Measurements from ENCODE around the gene C8B.

Gene C8B

GRCh38 chr1:56901716-56902115 lies 64.1 kb downstream of the C8B start:
- Histone ChIP-seq H3K27ac (ENCODE audit: low read length) (no peak overlapping the region), H3K27me3 (ENCODE audit: control insufficient read depth in 1 of 2, insufficient read depth in 2 of 2, low read length in 2 of 2) (no peaks in the 10 kb centered on the region)

GRCh38 chr1:56898879-56899278 lies 66.9 kb downstream of the C8B start:
- Histone ChIP-seq H3K36me3 (ENCODE audit: control insufficient read depth in 2 of 2, insufficient read depth in 2 of 2, low read length in 2 of 2) (no peaks in the 10 kb centered on the region), H3K27me3 (ENCODE audit: control insufficient read depth in 1 of 2, insufficient read depth in 2 of 2, low read length in 2 of 2) (no peaks in the 10 kb centered on the region), H3K4me3 (ENCODE audit: low read length in 2 of 2) (no peak overlapping the region), H3K4me1 (ENCODE audit: control insufficient read depth, insufficient read depth, low read length) (no peaks in the 10 kb centered on the region), H3K9ac (ENCODE audit: low read length in 2 of 2) (no peak overlapping the region), H3K9me3 (ENCODE audit: control insufficient read depth in 2 of 2, low read length in 2 of 2) (no peaks in the 10 kb centered on the region), H3K27ac (ENCODE audit: low read length) (no peak overlapping the region)

More at GRCh38 chr1:56901716-56902115, 64.1 kb downstream of the C8B start:
- H3K9me3 ChIP-seq (ENCODE audit: control insufficient read depth in 2 of 2, low read length in 2 of 2), result no peaks in the 10 kb centered on the region
- H3K36me3 ChIP-seq (ENCODE audit: control insufficient read depth in 2 of 2, insufficient read depth in 2 of 2, low read length in 2 of 2), result no peaks in the 10 kb centered on the region
- no peaks in the 10 kb centered on the region for H3K4me1 ChIP-seq (ENCODE audit: control insufficient read depth, insufficient read depth, low read length)
- no peak overlapping the region for H3K4me3 ChIP-seq (ENCODE audit: low read length in 2 of 2)
- H3K9ac ChIP-seq (ENCODE audit: low read length in 2 of 2), result no peak overlapping the region

- no peaks in the 10 kb centered on the region for H3K27me3 ChIP-seq (ENCODE audit: control insufficient read depth in 1 of 2, insufficient read depth in 2 of 2, low read length in 2 of 2)
- H3K27ac ChIP-seq (ENCODE audit: low read length), result no peak overlapping the region
- no peak overlapping the region for H3K4me3 ChIP-seq (ENCODE audit: low read length in 2 of 2)
- H3K4me1 ChIP-seq (ENCODE audit: control insufficient read depth, insufficient read depth, low read length), result no peaks in the 10 kb centered on the region
- no peaks in the 10 kb centered on the region for H3K9me3 ChIP-seq (ENCODE audit: control insufficient read depth in 2 of 2, low read length in 2 of 2)
- H3K9ac ChIP-seq (ENCODE audit: low read length in 2 of 2), result no peak overlapping the region
- no peaks in the 10 kb centered on the region for H3K36me3 ChIP-seq (ENCODE audit: control insufficient read depth in 2 of 2, insufficient read depth in 2 of 2, low read length in 2 of 2)
Measured at GRCh38 chr1:56898005-56898373, 67.8 kb downstream of the C8B start.

GRCh38 chr1:56897150-56898004 lies 68.4 kb downstream of the C8B start:
- Histone ChIP-seq H3K9ac (ENCODE audit: low read length in 2 of 2) (no peak overlapping the region), H3K27me3 (ENCODE audit: control insufficient read depth in 1 of 2, insufficient read depth in 2 of 2, low read length in 2 of 2) (no peaks in the 10 kb centered on the region), H3K4me3 (ENCODE audit: low read length in 2 of 2) (no peak overlapping the region), H3K36me3 (ENCODE audit: control insufficient read depth in 2 of 2, insufficient read depth in 2 of 2, low read length in 2 of 2) (no peaks in the 10 kb centered on the region), H3K4me1 (ENCODE audit: control insufficient read depth, insufficient read depth, low read length) (no peaks in the 10 kb centered on the region), H3K27ac (ENCODE audit: low read length) (no peak overlapping the region), H3K9me3 (ENCODE audit: control insufficient read depth in 2 of 2, low read length in 2 of 2) (no peaks in the 10 kb centered on the region)

GRCh38 chr1:56894014-56894413 lies 71.8 kb downstream of the C8B start:
- H3K27ac ChIP-seq (ENCODE audit: low read length), result no peak overlapping the region
- no peaks in the 10 kb centered on the region for H3K27me3 ChIP-seq (ENCODE audit: control insufficient read depth in 1 of 2, insufficient read depth in 2 of 2, low read length in 2 of 2)
- H3K9ac ChIP-seq (ENCODE audit: low read length in 2 of 2), result no peak overlapping the region
- H3K4me1 ChIP-seq (ENCODE audit: control insufficient read depth, insufficient read depth, low read length), result no peaks in the 10 kb centered on the region
- H3K36me3 ChIP-seq (ENCODE audit: control insufficient read depth in 2 of 2, insufficient read depth in 2 of 2, low read length in 2 of 2), result no peaks in the 10 kb centered on the region
- peaks cover 0 to 2% of the 10 kb centered on the region in 2 donors for H3K9me3 ChIP-seq (ENCODE audit: control insufficient read depth in 2 of 2, low read length in 2 of 2)
- H3K4me3 ChIP-seq (ENCODE audit: low read length in 2 of 2), result no peak overlapping the region

- H3K4me1 ChIP-seq (ENCODE audit: control insufficient read depth, insufficient read depth, low read length), result no peaks in the 10 kb centered on the region
- no peak overlapping the region for H3K9ac ChIP-seq (ENCODE audit: low read length in 2 of 2)
- H3K27ac ChIP-seq (ENCODE audit: low read length), result no peak overlapping the region
- H3K4me3 ChIP-seq (ENCODE audit: low read length in 2 of 2), result no peak overlapping the region
- H3K27me3 ChIP-seq (ENCODE audit: control insufficient read depth in 1 of 2, insufficient read depth in 2 of 2, low read length in 2 of 2), result no peaks in the 10 kb centered on the region
- H3K36me3 ChIP-seq (ENCODE audit: control insufficient read depth in 2 of 2, insufficient read depth in 2 of 2, low read length in 2 of 2), result no peaks in the 10 kb centered on the region
- peaks cover 0 to 2% of the 10 kb centered on the region in 2 donors for H3K9me3 ChIP-seq (ENCODE audit: control insufficient read depth in 2 of 2, low read length in 2 of 2)
Measured at GRCh38 chr1:56890229-56890628, 75.6 kb downstream of the C8B start.

GRCh38 chr1:56881417-56881816 lies 84.4 kb downstream of the C8B start:
- no peaks in the 10 kb centered on the region for H3K4me1 ChIP-seq (ENCODE audit: control insufficient read depth, insufficient read depth, low read length)
- H3K27ac ChIP-seq (ENCODE audit: low read length), result no peak overlapping the region
- no peak overlapping the region for H3K4me3 ChIP-seq (ENCODE audit: low read length in 2 of 2)
- H3K36me3 ChIP-seq (ENCODE audit: control insufficient read depth in 2 of 2, insufficient read depth in 2 of 2, low read length in 2 of 2), result no peaks in the 10 kb centered on the region
- H3K9ac ChIP-seq (ENCODE audit: low read length in 2 of 2), result no peak overlapping the region
- no peaks in the 10 kb centered on the region for H3K27me3 ChIP-seq (ENCODE audit: control insufficient read depth in 1 of 2, insufficient read depth in 2 of 2, low read length in 2 of 2)
- no peaks in the 10 kb centered on the region for H3K9me3 ChIP-seq (ENCODE audit: control insufficient read depth in 2 of 2, low read length in 2 of 2)

- H3K27me3 ChIP-seq (ENCODE audit: control insufficient read depth in 1 of 2, insufficient read depth in 2 of 2, low read length in 2 of 2), result no peaks in the 10 kb centered on the region
- H3K9ac ChIP-seq (ENCODE audit: low read length in 2 of 2), result no peak overlapping the region
- no peaks in the 10 kb centered on the region for H3K36me3 ChIP-seq (ENCODE audit: control insufficient read depth in 2 of 2, insufficient read depth in 2 of 2, low read length in 2 of 2)
- H3K4me3 ChIP-seq (ENCODE audit: low read length in 2 of 2), result no peak overlapping the region
- no peaks in the 10 kb centered on the region for H3K9me3 ChIP-seq (ENCODE audit: control insufficient read depth in 2 of 2, low read length in 2 of 2)
- no peaks in the 10 kb centered on the region for H3K4me1 ChIP-seq (ENCODE audit: control insufficient read depth, insufficient read depth, low read length)
- H3K27ac ChIP-seq (ENCODE audit: low read length), result no peak overlapping the region
Measured at GRCh38 chr1:56880774-56881173, 85.0 kb downstream of the C8B start.
